Skeletal muscle tissue (tissue), 4 donors: ENCODE measurements around the gene TRMT112. TPM values are rescaled to one million over a fixed set of nuclear protein-coding genes. Genes with fewer than 3 reads are reported as not detected.

Experiments
- H3K27ac ChIP-seq: one replicate; pipeline ENCODE4 v1.7.0; 2013; ENCODE audit warnings: mild to moderate bottlenecking, low read depth, low read length, inconsistent platforms
- H3K27me3 ChIP-seq, 3 donors: one replicate each; pipeline ENCODE4 v1.7.0; 2013; ENCODE audit warnings: low read length in 3 of 3; ENCODE audit not compliant: control insufficient read depth in 3 of 3, insufficient read depth in 3 of 3
- H3K36me3 ChIP-seq, 3 donors: one replicate each; pipeline ENCODE4 v1.7.0; 2013; ENCODE audit warnings: low read length in 3 of 3; ENCODE audit not compliant: control insufficient read depth in 3 of 3, insufficient read depth in 3 of 3
- H3K4me1 ChIP-seq, 3 donors: one replicate each; pipeline ENCODE4 v1.7.0; 2013; ENCODE audit warnings: low read length in 3 of 3, mild to moderate bottlenecking in 3 of 3; ENCODE audit not compliant: control insufficient read depth in 3 of 3, insufficient read depth in 3 of 3
- H3K4me3 ChIP-seq, 3 donors: one replicate each; pipeline ENCODE4 v1.7.0; 2013; ENCODE audit warnings: low read length in 3 of 3
- H3K9ac ChIP-seq, 3 donors: one replicate each; pipeline ENCODE4 v1.7.0; 2013; ENCODE audit warnings: low read length in 3 of 3, mild to moderate bottlenecking in 3 of 3, moderate library complexity in 2 of 3, low read depth in 1 of 3
- H3K9me3 ChIP-seq, 3 donors: one replicate each; pipeline ENCODE4 v1.7.0; 2013; ENCODE audit warnings: low read length in 3 of 3; ENCODE audit not compliant: control insufficient read depth in 3 of 3
- total RNA-seq: library from RNA; depleted of rRNA; stranded (reverse); fragments of >200 nt; gene quantifications from one replicate; pipeline ENCODE4 v1.2.3, GENCODE V29; 2014
- donor health status: Osteomylitis.

The TRMT112 gene
- total RNA-seq, 1 donor from 2014 or later = 247 TPM

DNA sequence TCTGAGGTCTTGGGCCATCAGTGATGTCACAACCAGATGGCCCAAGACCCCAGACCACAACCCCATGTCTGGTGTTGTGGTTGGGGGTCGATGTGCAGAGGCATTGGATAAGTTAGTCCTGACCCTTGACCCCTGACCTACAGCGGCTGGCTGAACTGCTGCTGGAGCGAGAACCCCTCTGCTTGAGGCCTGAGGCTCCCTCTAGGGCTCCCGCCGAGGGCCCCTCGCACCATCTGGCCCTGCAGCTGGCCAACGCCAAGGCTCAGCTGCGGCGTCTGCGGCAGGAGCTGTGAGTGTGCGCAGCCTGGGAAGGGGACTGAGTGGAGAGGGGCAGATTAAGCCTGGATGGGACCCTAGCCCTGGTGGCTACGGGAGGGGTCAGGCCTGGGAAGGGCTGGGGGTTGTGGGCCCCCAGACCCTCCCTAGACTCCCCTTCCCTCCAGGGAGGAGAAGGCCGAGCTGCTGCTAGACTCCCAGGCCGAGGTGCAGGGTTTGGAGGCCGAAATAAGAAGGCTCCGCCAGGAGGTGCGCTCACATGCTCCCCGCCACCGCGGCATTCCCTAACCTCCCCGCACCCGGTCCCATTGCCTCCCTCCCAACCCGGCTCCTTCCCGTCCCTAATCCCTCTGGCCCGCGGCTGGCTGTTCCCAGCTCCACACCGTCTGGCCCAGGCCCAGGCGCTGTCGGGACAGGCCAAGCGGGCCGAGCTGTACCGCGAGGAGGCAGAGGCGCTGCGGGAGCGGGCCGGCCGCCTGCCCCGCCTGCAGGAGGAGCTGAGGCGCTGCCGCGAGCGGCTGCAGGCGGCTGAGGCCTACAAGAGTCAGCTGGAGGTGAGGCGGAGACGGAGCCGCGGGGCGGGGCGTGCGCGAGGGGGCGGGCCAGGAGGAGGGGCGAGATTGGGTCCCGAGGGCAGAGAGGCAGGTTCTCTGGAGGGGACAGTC lies 24.8 kb upstream of the TRMT112 start:
- H3K9me3 ChIP-seq = no peaks in the 10 kb centered on the region
- peak overlapping the region; percentile 62 to 73 (median 73) for H3K4me3 ChIP-seq
- peak overlapping the region; percentile 72 to 91 (median 85) for H3K9ac ChIP-seq

DNA sequence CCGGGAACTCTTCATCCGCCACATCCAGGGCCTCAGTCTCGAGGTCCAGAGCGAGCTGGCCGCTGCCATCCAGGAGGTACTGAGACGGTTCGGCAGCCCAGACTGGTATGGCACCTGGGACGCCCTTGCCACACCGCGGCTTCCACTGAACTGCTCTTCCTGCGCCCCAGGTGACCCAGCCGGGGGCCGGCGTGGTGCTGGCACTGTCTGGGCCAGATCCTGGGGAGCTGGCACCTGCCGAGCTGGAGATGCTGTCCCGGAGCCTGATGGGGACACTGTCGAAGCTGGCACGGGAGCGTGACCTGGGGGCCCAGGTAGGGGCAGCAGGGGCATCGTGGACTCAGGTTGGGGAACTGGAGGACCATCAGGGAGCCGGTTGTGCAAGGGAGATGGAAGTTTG lies 24.1 kb upstream of the TRMT112 start:
- no peaks in the 10 kb centered on the region for H3K36me3 ChIP-seq
- no peaks in the 10 kb centered on the region for H3K9me3 ChIP-seq
- no peak overlapping the region for H3K4me3 ChIP-seq
- H3K4me1 ChIP-seq = peaks cover 6 to 11% (median 7%) of the 10 kb centered on the region in 3 donors
- no peak overlapping the region for H3K27ac ChIP-seq
- H3K27me3 ChIP-seq = no peaks in the 10 kb centered on the region
- H3K9ac ChIP-seq = no peak overlapping the region

More for the DNA sequence above, 24.8 kb upstream of the TRMT112 start:
- no peaks in the 10 kb centered on the region for H3K36me3 ChIP-seq
- no peaks in the 10 kb centered on the region for H3K27me3 ChIP-seq
- peak overlapping the region; percentile 51 for H3K27ac ChIP-seq
- peaks cover 6 to 11% (median 7%) of the 10 kb centered on the region in 3 donors for H3K4me1 ChIP-seq

DNA sequence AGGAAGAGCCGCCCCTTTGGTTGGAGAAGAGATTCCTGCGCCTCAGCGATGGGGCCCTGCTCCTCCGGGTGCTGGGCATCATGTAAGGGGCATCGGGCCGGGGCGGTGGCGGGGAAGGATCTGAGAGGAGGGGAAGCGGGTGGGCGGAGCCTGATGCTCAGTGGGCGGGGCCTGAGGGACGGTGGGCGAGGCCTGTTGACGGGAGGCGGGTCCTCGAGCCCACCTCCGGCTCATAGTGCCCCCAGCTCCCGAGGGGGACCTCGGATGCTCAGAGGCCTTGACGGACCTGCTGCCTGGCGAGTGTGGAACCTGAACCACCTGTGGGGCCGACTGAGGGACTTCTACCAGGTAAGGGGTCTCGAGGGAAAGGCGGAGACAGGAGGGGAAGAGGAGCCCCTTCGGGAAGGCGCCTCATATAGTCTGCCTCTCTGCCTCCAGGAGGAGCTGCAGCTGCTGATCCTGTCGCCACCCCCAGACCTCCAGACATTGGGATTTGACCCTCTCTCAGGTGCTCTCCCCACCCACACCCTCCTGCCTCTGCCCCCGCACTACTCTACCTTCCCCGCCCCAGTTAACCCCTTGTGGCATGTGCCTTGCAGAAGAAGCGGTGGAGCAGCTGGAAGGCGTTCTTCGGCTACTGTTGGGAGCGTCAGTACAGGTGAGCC lies 23.4 kb upstream of the TRMT112 start:
- Histone ChIP-seq H3K4me3 (no peak overlapping the region), H3K9me3 (no peaks in the 10 kb centered on the region), H3K9ac (no peak overlapping the region), H3K27me3 (no peaks in the 10 kb centered on the region), H3K36me3 (no peaks in the 10 kb centered on the region), H3K27ac (no peak overlapping the region), H3K4me1 (peaks cover 6 to 11% (median 7%) of the 10 kb centered on the region in 3 donors)

DNA sequence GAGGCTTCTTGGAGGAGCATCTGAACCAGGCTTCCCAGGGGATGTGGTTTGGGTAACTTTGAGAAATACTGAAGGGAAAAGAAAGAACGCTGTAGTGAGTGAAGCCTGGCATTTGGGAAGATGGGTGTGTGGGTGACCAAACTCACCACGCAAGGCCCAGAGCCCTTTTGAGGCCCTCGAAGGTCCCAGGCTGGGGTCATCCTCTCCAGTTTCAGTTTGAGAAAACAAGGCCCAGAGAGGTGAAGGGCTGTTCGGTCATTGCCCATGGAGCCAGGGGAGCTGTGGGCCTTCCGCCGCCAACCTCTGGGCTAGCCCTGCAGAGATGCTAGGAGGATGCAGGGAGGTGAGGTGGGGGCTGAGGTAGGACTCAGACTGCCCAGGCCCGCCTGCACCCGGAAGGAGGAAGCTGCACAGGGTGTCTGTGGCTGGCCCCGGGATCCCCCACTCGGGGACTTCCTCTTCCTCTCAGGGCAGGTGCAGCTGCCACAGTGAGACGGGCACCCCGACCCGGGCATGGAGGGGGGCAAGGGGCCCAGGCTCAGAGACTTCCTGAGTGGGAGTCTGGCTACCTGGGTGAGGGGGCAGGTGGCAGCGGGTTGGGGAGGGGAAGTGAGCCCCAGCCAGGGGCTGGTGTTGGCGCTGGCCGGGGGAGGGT lies 22.5 kb upstream of the TRMT112 start, which contains the start of gene CCDC88B:
Gene CCDC88B, plus strand, starts transcription at position 451 of the 655 bp plus-strand sequence. Its CDS starts 63 bp downstream, at position 514.
- H3K27me3 ChIP-seq = no peaks in the 10 kb centered on the region
- H3K4me1 ChIP-seq = peaks cover 6 to 11% (median 7%) of the 10 kb centered on the region in 3 donors
- no peaks in the 10 kb centered on the region for H3K9me3 ChIP-seq
- H3K36me3 ChIP-seq = no peaks in the 10 kb centered on the region
- H3K27ac ChIP-seq = no peak within 1 kb of the TSS
- H3K9ac ChIP-seq = no peak within 1 kb of the TSS
- H3K4me3 ChIP-seq = no peak within 1 kb of the TSS

DNA sequence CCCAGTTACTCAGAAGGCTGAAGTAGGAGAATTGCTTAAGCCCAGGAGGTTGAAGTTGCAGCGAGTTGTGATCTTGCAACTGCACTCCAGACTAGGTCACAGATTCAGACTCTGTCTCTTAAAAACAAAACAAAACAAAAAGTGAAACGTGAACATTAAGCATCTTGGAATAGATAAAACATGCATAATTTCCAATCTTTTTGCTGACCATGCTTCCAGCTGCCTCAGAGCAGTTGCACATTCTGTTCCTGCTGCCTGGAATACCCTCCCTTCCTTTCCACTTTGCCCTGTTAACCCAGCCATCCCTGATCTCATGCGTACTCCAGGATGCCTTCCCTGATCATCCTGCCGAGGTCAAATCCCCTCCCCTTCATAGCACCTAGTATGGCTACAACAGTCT lies 21.9 kb upstream of the TRMT112 start:
- Histone ChIP-seq H3K9me3 (no peaks in the 10 kb centered on the region), H3K27me3 (no peaks in the 10 kb centered on the region), H3K4me1 (peaks cover 6 to 11% (median 7%) of the 10 kb centered on the region in 3 donors), H3K27ac (no peak overlapping the region), H3K4me3 (no peak overlapping the region), H3K36me3 (no peaks in the 10 kb centered on the region), H3K9ac (no peak overlapping the region)

DNA sequence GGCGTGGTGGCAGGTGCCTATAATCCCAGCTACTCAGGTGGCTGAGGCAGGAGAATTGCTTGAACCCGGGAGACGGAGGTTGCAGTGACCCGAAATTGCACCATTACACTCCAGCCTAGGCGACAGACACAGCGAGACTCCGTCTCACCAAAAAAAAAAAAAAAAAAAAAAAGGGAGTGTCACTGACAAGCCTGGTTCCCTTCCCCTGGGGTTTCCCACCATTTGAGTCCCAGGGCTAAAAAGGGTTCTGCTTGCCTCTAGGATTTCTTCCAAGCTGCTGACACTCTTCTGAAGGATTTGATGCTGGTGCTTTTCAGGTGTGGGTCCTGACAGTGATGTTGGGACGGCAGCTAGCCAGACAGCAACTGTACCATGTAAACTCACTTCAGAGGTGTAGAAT lies 21.4 kb upstream of the TRMT112 start:
- no peaks in the 10 kb centered on the region for H3K9me3 ChIP-seq
- no peak overlapping the region for H3K27ac ChIP-seq
- no peaks in the 10 kb centered on the region for H3K36me3 ChIP-seq
- no peak overlapping the region for H3K9ac ChIP-seq
- H3K4me1 ChIP-seq = peaks cover 6 to 11% (median 7%) of the 10 kb centered on the region in 3 donors
- no peak overlapping the region for H3K4me3 ChIP-seq
- no peaks in the 10 kb centered on the region for H3K27me3 ChIP-seq

DNA sequence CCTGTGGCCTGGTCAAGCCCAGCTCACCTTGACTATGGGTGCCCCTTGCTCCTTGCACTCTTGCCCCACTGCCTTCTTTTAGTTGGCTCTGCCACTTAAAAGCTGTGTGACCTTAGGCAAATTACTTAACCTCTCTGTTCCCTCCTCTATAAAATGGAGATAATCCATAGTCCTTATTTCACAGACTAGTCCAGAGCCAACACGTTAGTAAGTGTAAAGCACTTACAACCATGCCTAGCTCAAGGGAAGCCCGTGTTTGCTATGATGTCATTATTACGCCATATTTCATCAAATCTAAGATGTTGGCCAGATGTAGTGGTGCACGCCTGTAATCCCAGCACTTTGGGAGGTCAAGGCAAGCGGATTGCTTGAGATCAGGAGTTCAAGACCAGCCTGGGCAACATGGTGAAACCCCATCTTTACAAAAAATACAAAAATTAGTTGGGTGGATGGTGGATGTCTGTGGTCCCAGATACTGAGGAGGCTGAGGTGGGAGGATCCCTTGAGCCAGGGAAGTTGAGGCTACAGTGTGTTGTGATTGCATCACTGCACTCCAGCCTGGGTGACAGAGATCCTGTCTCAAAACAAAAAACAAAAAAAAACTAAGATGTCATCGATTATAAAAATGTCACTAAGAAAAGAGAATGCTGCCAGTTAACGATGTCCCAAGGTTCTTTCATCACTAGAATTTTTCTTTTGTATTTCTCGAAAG lies 20.3 kb upstream of the TRMT112 start:
- H3K4me1 ChIP-seq = peaks cover 6 to 7% (median 6%) of the 10 kb centered on the region in 3 donors

DNA sequence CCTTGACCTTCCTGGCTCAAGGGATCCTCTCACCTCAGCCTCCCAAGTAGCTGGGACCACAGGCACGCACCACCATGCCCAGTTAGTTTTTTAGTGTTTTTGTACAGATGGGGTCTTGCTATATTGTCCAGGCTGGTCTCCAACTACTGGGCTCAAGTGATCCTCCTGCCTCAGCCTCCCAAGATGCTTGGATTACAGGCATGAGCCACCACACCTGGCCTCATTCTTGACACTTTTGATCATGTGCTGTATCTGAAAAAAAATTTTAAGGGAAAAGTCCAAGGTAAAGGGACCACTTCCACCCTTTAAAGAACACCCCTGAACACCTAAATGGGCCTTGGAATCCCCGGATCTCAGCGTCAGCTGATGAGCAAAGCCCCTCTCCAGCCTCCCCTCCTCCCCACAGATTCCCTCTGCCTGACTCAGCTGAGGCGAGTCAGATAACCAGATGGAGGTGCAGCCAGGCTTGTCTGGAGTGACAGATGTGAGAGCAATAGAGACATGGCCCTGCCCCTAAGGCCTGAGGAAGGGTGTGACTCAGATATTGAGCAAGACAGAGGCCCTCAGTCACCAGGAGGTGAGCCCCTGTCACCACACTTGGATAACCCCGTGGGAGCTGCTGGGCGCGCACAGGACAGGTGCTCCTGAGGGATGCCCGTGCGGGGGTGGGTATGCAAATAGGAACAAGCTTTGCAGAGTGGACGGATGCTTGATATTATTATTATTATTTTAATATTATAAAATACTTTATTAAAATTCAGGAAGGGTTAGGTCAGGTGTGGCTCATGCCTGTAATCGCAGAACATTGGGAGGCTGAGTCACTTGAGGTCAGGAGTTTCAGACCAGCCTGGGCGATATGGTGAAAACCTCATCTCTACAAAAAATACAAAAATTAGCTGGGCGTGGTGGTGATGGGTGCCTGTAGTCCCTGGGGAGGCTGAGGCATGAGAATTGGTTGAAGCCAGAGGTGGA lies 17.7 kb upstream of the TRMT112 start:
- no peaks in the 10 kb centered on the region for H3K27me3 ChIP-seq
- H3K27ac ChIP-seq = no peak overlapping the region
- H3K9ac ChIP-seq = no peak overlapping the region

More for the DNA sequence above, 20.3 kb upstream of the TRMT112 start:
- Histone ChIP-seq H3K27ac (no peak overlapping the region), H3K4me3 (no peak overlapping the region), H3K36me3 (no peaks in the 10 kb centered on the region), H3K9ac (no peak overlapping the region), H3K9me3 (no peaks in the 10 kb centered on the region), H3K27me3 (no peaks in the 10 kb centered on the region)

More for the DNA sequence above, 17.7 kb upstream of the TRMT112 start:
- Histone ChIP-seq H3K4me1 (peaks cover 5 to 9% (median 6%) of the 10 kb centered on the region in 3 donors), H3K36me3 (no peaks in the 10 kb centered on the region), H3K9me3 (no peaks in the 10 kb centered on the region), H3K4me3 (no peak overlapping the region)
